ENCODE results near the gene BHLHA15. TPM values are rescaled to one million over a fixed set of nuclear protein-coding genes. Genes with fewer than 3 reads are reported as not detected.

The BHLHA15 gene
- total RNA-seq, 1 experiment from 2014 or later: 5.2 TPM

DNA sequence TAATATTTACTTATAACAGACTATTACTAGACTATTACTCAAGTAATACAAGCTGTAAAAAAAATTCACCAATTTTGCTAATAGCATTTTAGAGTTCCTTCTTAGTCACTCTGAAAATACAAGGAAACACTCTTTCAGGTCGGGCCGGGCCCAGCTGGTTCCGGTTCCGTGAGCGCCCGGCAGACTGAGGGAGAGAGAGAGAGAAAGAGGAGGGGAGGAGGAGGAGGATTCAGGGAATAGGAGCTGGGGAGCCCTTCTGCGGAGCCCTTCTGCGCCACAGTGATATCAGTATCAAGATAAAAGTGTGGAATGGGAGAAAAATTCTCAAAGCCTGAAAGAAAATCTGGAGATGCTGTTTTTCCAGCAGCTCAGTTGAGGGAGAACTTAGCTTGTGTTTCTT lies 30.5 kb upstream of the BHLHA15 start:
- intact Hi-C loops (cut with micrococcal nuclease): no loop called here
- Histone ChIP-seq H2AFZ (ENCODE audit: low read depth, low read length, poor library complexity, severe bottlenecking) (no peak overlapping the region), H3K27ac (ENCODE audit: low read depth, low read length) (no peak overlapping the region), H3K9ac (ENCODE audit: low read length) (no peak overlapping the region), H4K20me1 (ENCODE audit: insufficient read depth) (no peaks in the 10 kb centered on the region), H3K36me3 (ENCODE audit: control insufficient read depth in 1 of 2, insufficient read depth in 2 of 2, low read length in 2 of 2) (no peaks in the 10 kb centered on the region), H3K9me3 (ENCODE audit: control insufficient read depth in 1 of 2, insufficient read depth in 1 of 2, low read depth in 1 of 2, low read length in 2 of 2) (no peaks in the 10 kb centered on the region), H3K79me2 (ENCODE audit: insufficient read depth, low read length) (no peaks in the 10 kb centered on the region), H3K9me2 (ENCODE audit: insufficient read depth) (no peaks in the 10 kb centered on the region), H3K4me1 (ENCODE audit: control insufficient read depth in 1 of 2, insufficient read depth in 2 of 2, low read length in 2 of 2) (no peaks in the 10 kb centered on the region), H3K4me3 (replicated peaks in 1 of 2; ENCODE audit: low read depth in 1 of 2, low read length in 2 of 2) (no peak overlapping the region), H3K27me3 (ENCODE audit: insufficient read depth, low read length) (no peaks in the 10 kb centered on the region), H3K4me2 (ENCODE audit: low read length) (no peak overlapping the region)
- TF ChIP-seq, protein P1, sequence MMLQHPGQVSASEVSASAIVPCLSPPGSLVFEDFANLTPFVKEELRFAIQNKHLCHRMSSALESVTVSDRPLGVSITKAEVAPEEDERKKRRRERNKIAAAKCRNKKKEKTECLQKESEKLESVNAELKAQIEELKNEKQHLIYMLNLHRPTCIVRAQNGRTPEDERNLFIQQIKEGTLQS (IDR thresholded peaks at IDR 0.05): no peak
- TF ChIP-seq, protein P2, sequence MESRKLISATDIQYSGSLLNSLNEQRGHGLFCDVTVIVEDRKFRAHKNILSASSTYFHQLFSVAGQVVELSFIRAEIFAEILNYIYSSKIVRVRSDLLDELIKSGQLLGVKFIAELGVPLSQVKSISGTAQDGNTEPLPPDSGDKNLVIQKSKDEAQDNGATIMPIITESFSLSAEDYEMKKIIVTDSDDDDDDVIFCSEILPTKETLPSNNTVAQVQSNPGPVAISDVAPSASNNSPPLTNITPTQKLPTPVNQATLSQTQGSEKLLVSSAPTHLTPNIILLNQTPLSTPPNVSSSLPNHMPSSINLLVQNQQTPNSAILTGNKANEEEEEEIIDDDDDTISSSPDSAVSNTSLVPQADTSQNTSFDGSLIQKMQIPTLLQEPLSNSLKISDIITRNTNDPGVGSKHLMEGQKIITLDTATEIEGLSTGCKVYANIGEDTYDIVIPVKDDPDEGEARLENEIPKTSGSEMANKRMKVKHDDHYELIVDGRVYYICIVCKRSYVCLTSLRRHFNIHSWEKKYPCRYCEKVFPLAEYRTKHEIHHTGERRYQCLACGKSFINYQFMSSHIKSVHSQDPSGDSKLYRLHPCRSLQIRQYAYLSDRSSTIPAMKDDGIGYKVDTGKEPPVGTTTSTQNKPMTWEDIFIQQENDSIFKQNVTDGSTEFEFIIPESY (IDR thresholded peaks at IDR 0.05; ENCODE audit: extremely low read depth, insufficient replicate concordance, low read length): no peak
- TF ChIP-seq ELF1 (IDR thresholded peaks at IDR 0.05; ENCODE audit: borderline replicate concordance, low read depth) (no peak), JUND (IDR thresholded peaks at IDR 0.05) (no peak), FOSL1 (IDR thresholded peaks at IDR 0.05; ENCODE audit: low read depth) (no peak), RAD21 (IDR thresholded peaks at IDR 0.05; ENCODE audit: low read depth) (no peak), TCF7L2 (IDR thresholded peaks at IDR 0.05; ENCODE audit: borderline replicate concordance, extremely low read depth, insufficient read depth, insufficient read length) (no peak), SIN3A (IDR thresholded peaks at IDR 0.05; ENCODE audit: low read depth) (no peak)
- ATAC-seq (no peak), DNase-seq (ENCODE audit: low read depth, low spot score) (no peak)
- BruUV-seq (replicated peaks): no TSS peak
- ChIA-PET POLR2A (interaction anchor here (0.6 kb wide), 1 partner anchor 189 kb away, joined by 4 read pairs; no protein-coding TSS in a partner anchor), RAD21 (ENCODE audit: low non-redundant PET in 1 of 2, low total read pairs in 2 of 2, uncharacterized antibody in 2 of 2, unreplicated experiment in 2 of 2) (no interaction called here), CTCF (no interaction called here)

DNA sequence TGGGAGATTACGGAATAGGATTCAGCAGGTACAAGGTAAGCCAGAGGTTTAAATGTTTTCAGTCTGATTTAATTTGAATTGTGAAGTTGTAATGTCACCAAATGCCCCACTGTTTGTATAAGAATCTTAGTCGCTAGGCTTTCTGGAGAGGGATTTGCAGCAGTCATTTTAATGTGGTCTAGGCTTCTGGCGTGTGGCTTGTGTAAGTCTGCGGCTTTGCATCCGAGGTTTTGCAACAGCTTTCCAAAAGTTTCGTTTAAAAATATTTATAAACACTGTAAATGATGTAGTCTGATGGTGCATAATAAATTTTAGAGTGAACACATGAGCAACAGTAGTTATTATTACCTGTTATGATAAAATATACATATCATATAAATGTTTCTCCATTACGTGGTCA lies 26.1 kb upstream of the BHLHA15 start:
- DNase-seq (ENCODE audit: low read depth, low spot score): no peak
- Histone ChIP-seq H4K20me1 (ENCODE audit: insufficient read depth) (peaks cover 4% of the 10 kb centered on the region; the same call in 1 of the 2 replicates), H3K9ac (ENCODE audit: low read length) (no peak overlapping the region), H3K9me3 (ENCODE audit: control insufficient read depth in 1 of 2, insufficient read depth in 1 of 2, low read depth in 1 of 2, low read length in 2 of 2) (no peaks in the 10 kb centered on the region), H3K27ac (ENCODE audit: low read depth, low read length) (no peak overlapping the region), H3K4me1 (ENCODE audit: control insufficient read depth in 1 of 2, insufficient read depth in 2 of 2, low read length in 2 of 2) (no peaks in the 10 kb centered on the region), H3K27me3 (ENCODE audit: insufficient read depth, low read length) (no peaks in the 10 kb centered on the region), H3K79me2 (ENCODE audit: insufficient read depth, low read length) (no peaks in the 10 kb centered on the region), H3K9me2 (ENCODE audit: insufficient read depth) (no peaks in the 10 kb centered on the region), H3K36me3 (ENCODE audit: control insufficient read depth in 1 of 2, insufficient read depth in 2 of 2, low read length in 2 of 2) (no peaks in the 10 kb centered on the region), H3K4me3 (replicated peaks in 1 of 2; ENCODE audit: low read depth in 1 of 2, low read length in 2 of 2) (no peak overlapping the region), H2AFZ (ENCODE audit: low read depth, low read length, poor library complexity, severe bottlenecking) (no peak overlapping the region), H3K4me2 (ENCODE audit: low read length) (no peak overlapping the region)
- POLR2A ChIA-PET: no interaction called here
- CTCF ChIA-PET: no interaction called here
- RAD21 ChIA-PET (ENCODE audit: low non-redundant PET in 1 of 2, low total read pairs in 2 of 2, uncharacterized antibody in 2 of 2, unreplicated experiment in 2 of 2): no interaction called here
- intact Hi-C loops (cut with micrococcal nuclease): no loop called here
- BruUV-seq (replicated peaks): no TSS peak
- no peak for ATAC-seq
- TF ChIP-seq SP1 (IDR thresholded peaks at IDR 0.05; ENCODE audit: low read depth): no peak
- TF ChIP-seq, protein P1 (IDR thresholded peaks at IDR 0.05): no peak
- TF ChIP-seq, protein P3, sequence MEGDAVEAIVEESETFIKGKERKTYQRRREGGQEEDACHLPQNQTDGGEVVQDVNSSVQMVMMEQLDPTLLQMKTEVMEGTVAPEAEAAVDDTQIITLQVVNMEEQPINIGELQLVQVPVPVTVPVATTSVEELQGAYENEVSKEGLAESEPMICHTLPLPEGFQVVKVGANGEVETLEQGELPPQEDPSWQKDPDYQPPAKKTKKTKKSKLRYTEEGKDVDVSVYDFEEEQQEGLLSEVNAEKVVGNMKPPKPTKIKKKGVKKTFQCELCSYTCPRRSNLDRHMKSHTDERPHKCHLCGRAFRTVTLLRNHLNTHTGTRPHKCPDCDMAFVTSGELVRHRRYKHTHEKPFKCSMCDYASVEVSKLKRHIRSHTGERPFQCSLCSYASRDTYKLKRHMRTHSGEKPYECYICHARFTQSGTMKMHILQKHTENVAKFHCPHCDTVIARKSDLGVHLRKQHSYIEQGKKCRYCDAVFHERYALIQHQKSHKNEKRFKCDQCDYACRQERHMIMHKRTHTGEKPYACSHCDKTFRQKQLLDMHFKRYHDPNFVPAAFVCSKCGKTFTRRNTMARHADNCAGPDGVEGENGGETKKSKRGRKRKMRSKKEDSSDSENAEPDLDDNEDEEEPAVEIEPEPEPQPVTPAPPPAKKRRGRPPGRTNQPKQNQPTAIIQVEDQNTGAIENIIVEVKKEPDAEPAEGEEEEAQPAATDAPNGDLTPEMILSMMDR (IDR thresholded peaks at IDR 0.05 in 2 of 3, conservative IDR thresholded peaks at IDR 0.05 in 1 of 3; ENCODE audit: borderline replicate concordance in 1 of 3, insufficient read depth in 1 of 3, low read depth in 2 of 3, low read length in 2 of 3): no peak
- no peak for TF ChIP-seq ELF1 (IDR thresholded peaks at IDR 0.05; ENCODE audit: borderline replicate concordance, low read depth)
- no peak for TF ChIP-seq SIN3A (IDR thresholded peaks at IDR 0.05; ENCODE audit: low read depth)
- no peak for TF ChIP-seq POLR2AphosphoS5 (IDR thresholded peaks at IDR 0.05; ENCODE audit: low read depth, low read length)
- TF ChIP-seq CEBPB (IDR thresholded peaks at IDR 0.05; ENCODE audit: low read depth): no peak
- no peak for TF ChIP-seq TCF7L2 (IDR thresholded peaks at IDR 0.05; ENCODE audit: borderline replicate concordance, extremely low read depth, insufficient read depth, insufficient read length)
